Activated B cell treated with CpG ODN at 0.5 μM for 24 hours (primary cell): ENCODE data around the gene STPG2. TPM values are rescaled to one million over a fixed set of nuclear protein-coding genes. Genes with fewer than 3 reads are reported as not detected.

Experiments used
- ATAC-seq: fragments of 200-7000 bp; cut with Tn5 transposase; one replicate; pipeline ENCODE4 v1.10.0; 2021; ENCODE audit warnings: low read depth, mild to moderate bottlenecking, moderate library complexity
- CTCF ChIA-PET: fragments of 350-600 bp; sonication (Branson Sonifier 250); formaldehyde crosslinking; loops from one replicate; lab custom pipeline; 2021; ENCODE audit warnings: antibody characterized with exemption; lab: Charles Lee
- POLR2A ChIA-PET: fragments of 350-600 bp; sonication (Branson Sonifier 250); formaldehyde crosslinking; loops from one replicate; lab custom pipeline; 2021; ENCODE audit warnings: antibody characterized with exemption; lab: Charles Lee
- DNase-seq: peaks from one replicate; pipeline ENCODE4 v3.0.0; 2022
- H3K27ac Mint-ChIP-seq: one replicate; pipeline ENCODE4 v1.8.0; 2020; ENCODE audit warnings: mixed read lengths
- H3K27me3 Mint-ChIP-seq: one replicate; pipeline ENCODE4 v1.8.0; 2021; ENCODE audit warnings: mixed read lengths
- H3K36me3 Mint-ChIP-seq: one replicate; pipeline ENCODE4 v1.8.0; 2021; ENCODE audit warnings: low read depth, mixed read lengths
- H3K4me1 Mint-ChIP-seq: one replicate; pipeline ENCODE4 v1.8.0; 2021; ENCODE audit warnings: mixed read lengths
- H3K4me3 Mint-ChIP-seq: one replicate; pipeline ENCODE4 v1.8.0; 2020; ENCODE audit warnings: mild to moderate bottlenecking, mixed read lengths
- H3K9me3 Mint-ChIP-seq: one replicate; pipeline ENCODE4 v1.8.0; 2020; ENCODE audit warnings: mixed read lengths
- intact Hi-C: fragments of 100-400 bp; cut with micrococcal nuclease; formaldehyde crosslinking; loops from one replicate; pipeline ENCODE4 v1.15.1; 2024
- total RNA-seq: library from RNA; stranded (reverse); gene quantifications from 2 replicates; pipeline ENCODE4 v1.2.3, GENCODE V29; 2022
- TF ChIP-seq, protein P1 (sequence below): fragments of 200-600 bp; IDR thresholded peaks from one replicate; pipeline ENCODE4 v1.8.0; 2022; ENCODE audit warnings: antibody characterized with exemption, mild to moderate bottlenecking

STPG2 gene
- total RNA-seq, 1 donor from 2014 or later, result 0.69 TPM

GRCh38 chr4:97938141-97938540 is 205.1 kb downstream of the STPG2 start:
- no peaks in the 10 kb centered on the region for H3K36me3 Mint-ChIP-seq
- POLR2A ChIA-PET, result no interaction called here
- CTCF ChIA-PET, result no interaction called here
- no peaks in the 10 kb centered on the region for H3K27me3 Mint-ChIP-seq
- no peak overlapping the region for H3K27ac Mint-ChIP-seq
- TF ChIP-seq, protein P1, sequence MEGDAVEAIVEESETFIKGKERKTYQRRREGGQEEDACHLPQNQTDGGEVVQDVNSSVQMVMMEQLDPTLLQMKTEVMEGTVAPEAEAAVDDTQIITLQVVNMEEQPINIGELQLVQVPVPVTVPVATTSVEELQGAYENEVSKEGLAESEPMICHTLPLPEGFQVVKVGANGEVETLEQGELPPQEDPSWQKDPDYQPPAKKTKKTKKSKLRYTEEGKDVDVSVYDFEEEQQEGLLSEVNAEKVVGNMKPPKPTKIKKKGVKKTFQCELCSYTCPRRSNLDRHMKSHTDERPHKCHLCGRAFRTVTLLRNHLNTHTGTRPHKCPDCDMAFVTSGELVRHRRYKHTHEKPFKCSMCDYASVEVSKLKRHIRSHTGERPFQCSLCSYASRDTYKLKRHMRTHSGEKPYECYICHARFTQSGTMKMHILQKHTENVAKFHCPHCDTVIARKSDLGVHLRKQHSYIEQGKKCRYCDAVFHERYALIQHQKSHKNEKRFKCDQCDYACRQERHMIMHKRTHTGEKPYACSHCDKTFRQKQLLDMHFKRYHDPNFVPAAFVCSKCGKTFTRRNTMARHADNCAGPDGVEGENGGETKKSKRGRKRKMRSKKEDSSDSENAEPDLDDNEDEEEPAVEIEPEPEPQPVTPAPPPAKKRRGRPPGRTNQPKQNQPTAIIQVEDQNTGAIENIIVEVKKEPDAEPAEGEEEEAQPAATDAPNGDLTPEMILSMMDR, result no peak
- no peaks in the 10 kb centered on the region for H3K4me1 Mint-ChIP-seq
- peaks cover 24% of the 10 kb centered on the region for H3K9me3 Mint-ChIP-seq
- DNase-seq (no peak), ATAC-seq (no peak)
- intact Hi-C loops, result no loop called here
- H3K4me3 Mint-ChIP-seq, result no peak overlapping the region

- intact Hi-C loops, result no loop called here
- no peak overlapping the region for H3K4me3 Mint-ChIP-seq
- TF ChIP-seq, protein P1, result no peak
- ChIA-PET CTCF (no interaction called here), POLR2A (no interaction called here)
- no peaks in the 10 kb centered on the region for H3K4me1 Mint-ChIP-seq
- DNase-seq (no peak), ATAC-seq (no peak)
- peaks cover 7% of the 10 kb centered on the region for H3K9me3 Mint-ChIP-seq
- no peaks in the 10 kb centered on the region for H3K27me3 Mint-ChIP-seq
- H3K36me3 Mint-ChIP-seq, result no peaks in the 10 kb centered on the region
- no peak overlapping the region for H3K27ac Mint-ChIP-seq
Observed at GRCh38 chr4:97924341-97924958, 218.8 kb downstream of the STPG2 start.

GRCh38 chr4:97923096-97923495 is 220.2 kb downstream of the STPG2 start:
- DNase-seq (no peak), ATAC-seq (no peak)
- ChIA-PET CTCF (no interaction called here), POLR2A (no interaction called here)
- H3K4me3 Mint-ChIP-seq, result no peak overlapping the region
- no peak overlapping the region for H3K27ac Mint-ChIP-seq
- TF ChIP-seq, protein P1, result no peak
- intact Hi-C loops, result no loop called here
- no peaks in the 10 kb centered on the region for H3K36me3 Mint-ChIP-seq
- no peaks in the 10 kb centered on the region for H3K27me3 Mint-ChIP-seq
- peaks cover 7% of the 10 kb centered on the region for H3K9me3 Mint-ChIP-seq
- H3K4me1 Mint-ChIP-seq, result no peaks in the 10 kb centered on the region

DNA sequence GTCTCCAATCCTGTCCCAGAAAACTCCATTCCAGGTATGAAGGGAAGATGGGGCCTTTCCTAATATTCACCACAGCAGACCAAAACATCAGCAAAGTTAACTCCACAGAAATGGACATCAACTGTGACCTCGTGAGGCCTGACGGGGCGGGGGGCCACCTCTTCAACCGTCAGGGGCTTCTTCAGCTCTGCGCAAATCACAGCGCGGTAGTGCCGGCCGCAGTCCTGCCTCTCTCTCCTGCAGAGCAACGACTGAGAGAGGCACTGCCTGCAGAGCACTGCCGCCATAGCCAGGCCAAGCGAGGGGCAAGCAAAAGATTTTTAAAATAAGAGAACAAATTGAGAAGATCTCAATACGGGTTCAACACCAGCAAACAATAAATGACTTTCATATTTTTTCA is 226.2 kb downstream of the STPG2 start:
- ATAC-seq (no peak), DNase-seq (no peak)
- Mint-ChIP-seq H3K27me3 (no peaks in the 10 kb centered on the region), H3K36me3 (no peaks in the 10 kb centered on the region), H3K4me1 (no peaks in the 10 kb centered on the region), H3K27ac (no peak overlapping the region), H3K9me3 (peaks cover 7% of the 10 kb centered on the region), H3K4me3 (no peak overlapping the region)
- ChIA-PET POLR2A (no interaction called here), CTCF (no interaction called here)
- TF ChIP-seq, protein P1, result no peak
- intact Hi-C loops, result no loop called here

GRCh38 chr4:97912156-97912555 is 231.1 kb downstream of the STPG2 start:
- peaks cover 7% of the 10 kb centered on the region for H3K9me3 Mint-ChIP-seq
- POLR2A ChIA-PET, result no interaction called here
- intact Hi-C loops, result no loop called here

More at GRCh38 chr4:97912156-97912555, 231.1 kb downstream of the STPG2 start:
- no peak overlapping the region for H3K4me3 Mint-ChIP-seq
- no peaks in the 10 kb centered on the region for H3K27me3 Mint-ChIP-seq
- CTCF ChIA-PET, result no interaction called here
- TF ChIP-seq, protein P1, result no peak
- DNase-seq (no peak), ATAC-seq (no peak)
- H3K36me3 Mint-ChIP-seq, result no peaks in the 10 kb centered on the region
- H3K4me1 Mint-ChIP-seq, result no peaks in the 10 kb centered on the region
- H3K27ac Mint-ChIP-seq, result no peak overlapping the region
